ENCODE results near the gene VGLL4.
"Not testable (repeated sequence)": the region's sequence is repeated elsewhere in the genome, so short reads cannot be mapped to it uniquely, and the experiment has no call there.

VGLL4 gene

GRCh38 chr3:11643605-11644087, at the start of gene VGLL4:
VGLL4 (minus strand) TSS chr3:11643915; CDS start chr3:11643518, 397 bp downstream.
- DNase-seq = peak; percentile 84 to 97 (median 93)
- intact Hi-C loops (cut with DNase I) = loop anchor here (5.0 kb wide), 1 partner anchor 51 kb away; no protein-coding TSS in a partner anchor

- intact Hi-C loops (cut with DNase I) = no loop called here
- no peak for DNase-seq
Observed at GRCh38 chr3:11692532-11692813, 48.8 kb upstream of the VGLL4 start.

- intact Hi-C loops (cut with DNase I) = no loop called here
- no peak for DNase-seq
Observed at GRCh38 chr3:11691767-11692531, 48.2 kb upstream of the VGLL4 start.

- no peak for DNase-seq
- intact Hi-C loops (cut with DNase I) = no loop called here
Observed at GRCh38 chr3:11690863-11691766, 47.4 kb upstream of the VGLL4 start.

GRCh38 chr3:11689749-11690148, 46.0 kb upstream of the VGLL4 start:
- intact Hi-C loops (cut with DNase I) = no loop called here
- no peak for DNase-seq

- intact Hi-C loops (cut with DNase I); DNase-seq: not testable (repeated sequence)
Observed at GRCh38 chr3:11684980-11685379, 41.3 kb upstream of the VGLL4 start.

- no peak for DNase-seq
- intact Hi-C loops (cut with DNase I) = no loop called here
Observed at GRCh38 chr3:11680509-11680908, 36.8 kb upstream of the VGLL4 start.

- intact Hi-C loops (cut with DNase I) = no loop called here
- DNase-seq = no peak
Observed at GRCh38 chr3:11679964-11680363, 36.2 kb upstream of the VGLL4 start.

- intact Hi-C loops (cut with DNase I) = no loop called here
- peak in 3 of 42 donors; percentile 13 to 48 (median 38) for DNase-seq
Observed at GRCh38 chr3:11672363-11672762, 28.6 kb upstream of the VGLL4 start.

- peak in 28 of 42 donors; percentile 17 to 78 (median 42) for DNase-seq
- intact Hi-C loops (cut with DNase I) = no loop called here
Observed at GRCh38 chr3:11671648-11672100, 28.0 kb upstream of the VGLL4 start.

GRCh38 chr3:11668243-11669235, 24.8 kb upstream of the VGLL4 start:
- peak in 21 of 42 donors; percentile 13 to 79 (median 33) for DNase-seq

GRCh38 chr3:11665331-11665730, 21.6 kb upstream of the VGLL4 start:
- intact Hi-C loops (cut with DNase I) = no loop called here
- DNase-seq = no peak

More at GRCh38 chr3:11668243-11669235, 24.8 kb upstream of the VGLL4 start:
- intact Hi-C loops (cut with DNase I) = no loop called here

- intact Hi-C loops (cut with DNase I) = no loop called here
- no peak for DNase-seq
Observed at GRCh38 chr3:11662392-11662990, 18.8 kb upstream of the VGLL4 start.

- intact Hi-C loops (cut with DNase I) = no loop called here
- no peak for DNase-seq
Observed at GRCh38 chr3:11661827-11662226, 18.1 kb upstream of the VGLL4 start.

GRCh38 chr3:11661052-11661656, 17.4 kb upstream of the VGLL4 start:
- no peak for DNase-seq
- intact Hi-C loops (cut with DNase I) = no loop called here

GRCh38 chr3:11660242-11660641, 16.5 kb upstream of the VGLL4 start:
- intact Hi-C loops (cut with DNase I) = no loop called here
- DNase-seq = no peak

GRCh38 chr3:11658180-11658579, 14.5 kb upstream of the VGLL4 start:
- intact Hi-C loops (cut with DNase I) = loop anchor here (10.0 kb wide), 1 partner anchor 147 kb away; no protein-coding TSS in a partner anchor
- DNase-seq = no peak
